OCI-LY1 (cell line): ENCODE data around the gene RFTN1.

Experiments
- CTCF ChIP-seq: fragments of 200-600 bp; sonication (generic), shearing (Covaris generic); IDR thresholded peaks from 2 replicates; pipeline ENCODE4 v1.5.1; 2017; ENCODE audit warnings: mild to moderate bottlenecking, antibody characterized with exemption, low read length, moderate library complexity, mixed read lengths
- EZH2 ChIP-seq: fragments of 200-600 bp; sonication (generic), shearing (Covaris generic); IDR thresholded peaks from 2 replicates; pipeline ENCODE4 v1.8.0; 2017; ENCODE audit warnings: borderline replicate concordance, mixed run types, mild to moderate bottlenecking, antibody characterized with exemption, low read length, moderate library complexity, mixed read lengths

- TF ChIP-seq CTCF (peak; percentile 35; the same call in 1 of the 2 replicates), EZH2 (no peak)
Observed at GRCh38 chr3:16366581-16366980, 146.9 kb downstream of the RFTN1 start.
